Measurements from ENCODE around the gene MAD1L1.
"Not testable (repeated sequence)": the region's sequence is repeated elsewhere in the genome, so short reads cannot be mapped to it uniquely, and the experiment has no call there.

DNA sequence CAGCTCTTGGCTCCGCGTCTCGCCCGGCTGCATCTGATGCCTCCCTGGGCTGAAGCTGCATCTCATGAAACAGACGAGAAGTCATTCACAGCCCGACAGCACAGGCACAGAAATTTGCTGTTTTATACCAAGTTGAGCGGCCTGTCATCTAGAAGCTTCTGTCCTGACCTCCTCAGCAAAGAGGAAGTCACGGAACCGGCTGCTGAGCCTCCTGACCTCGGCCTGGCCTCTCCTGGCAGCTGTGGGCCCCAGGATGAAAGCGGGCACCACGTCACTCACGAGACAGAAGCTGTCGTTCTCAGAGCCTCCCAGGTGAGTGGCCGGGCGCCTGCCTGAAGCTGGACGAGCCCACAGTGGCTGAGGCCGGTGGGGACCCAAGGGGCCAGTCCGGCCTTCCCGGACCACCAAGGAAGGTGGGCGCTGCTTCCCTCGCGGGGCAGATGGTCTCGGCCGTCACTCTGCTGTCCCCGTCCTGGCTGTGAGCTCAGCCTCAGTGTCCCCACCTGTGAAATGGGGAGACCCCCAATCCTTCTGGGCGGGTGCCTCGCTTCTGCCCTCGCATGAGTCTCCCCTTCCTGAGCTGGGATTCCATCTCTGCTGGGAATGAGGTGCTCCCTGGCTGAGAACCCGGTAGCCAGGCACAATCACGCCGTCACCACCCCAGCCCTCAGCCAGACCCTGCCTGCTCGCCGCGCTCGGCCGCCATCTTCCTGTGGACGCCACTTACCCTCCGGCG, 391.3 kb downstream of the MAD1L1 start:
- TF ChIP-seq, protein P1, sequence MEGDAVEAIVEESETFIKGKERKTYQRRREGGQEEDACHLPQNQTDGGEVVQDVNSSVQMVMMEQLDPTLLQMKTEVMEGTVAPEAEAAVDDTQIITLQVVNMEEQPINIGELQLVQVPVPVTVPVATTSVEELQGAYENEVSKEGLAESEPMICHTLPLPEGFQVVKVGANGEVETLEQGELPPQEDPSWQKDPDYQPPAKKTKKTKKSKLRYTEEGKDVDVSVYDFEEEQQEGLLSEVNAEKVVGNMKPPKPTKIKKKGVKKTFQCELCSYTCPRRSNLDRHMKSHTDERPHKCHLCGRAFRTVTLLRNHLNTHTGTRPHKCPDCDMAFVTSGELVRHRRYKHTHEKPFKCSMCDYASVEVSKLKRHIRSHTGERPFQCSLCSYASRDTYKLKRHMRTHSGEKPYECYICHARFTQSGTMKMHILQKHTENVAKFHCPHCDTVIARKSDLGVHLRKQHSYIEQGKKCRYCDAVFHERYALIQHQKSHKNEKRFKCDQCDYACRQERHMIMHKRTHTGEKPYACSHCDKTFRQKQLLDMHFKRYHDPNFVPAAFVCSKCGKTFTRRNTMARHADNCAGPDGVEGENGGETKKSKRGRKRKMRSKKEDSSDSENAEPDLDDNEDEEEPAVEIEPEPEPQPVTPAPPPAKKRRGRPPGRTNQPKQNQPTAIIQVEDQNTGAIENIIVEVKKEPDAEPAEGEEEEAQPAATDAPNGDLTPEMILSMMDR (IDR thresholded peaks at IDR 0.05), result not testable (repeated sequence)
- TF ChIP-seq POLR2A (IDR thresholded peaks at IDR 0.05), result not testable (repeated sequence)
